ENCODE measurements around the gene SKI.

GRCh38 chr1:2308844-2309243 lies 80.7 kb downstream of the SKI start:
- TF ChIP-seq, protein P1, sequence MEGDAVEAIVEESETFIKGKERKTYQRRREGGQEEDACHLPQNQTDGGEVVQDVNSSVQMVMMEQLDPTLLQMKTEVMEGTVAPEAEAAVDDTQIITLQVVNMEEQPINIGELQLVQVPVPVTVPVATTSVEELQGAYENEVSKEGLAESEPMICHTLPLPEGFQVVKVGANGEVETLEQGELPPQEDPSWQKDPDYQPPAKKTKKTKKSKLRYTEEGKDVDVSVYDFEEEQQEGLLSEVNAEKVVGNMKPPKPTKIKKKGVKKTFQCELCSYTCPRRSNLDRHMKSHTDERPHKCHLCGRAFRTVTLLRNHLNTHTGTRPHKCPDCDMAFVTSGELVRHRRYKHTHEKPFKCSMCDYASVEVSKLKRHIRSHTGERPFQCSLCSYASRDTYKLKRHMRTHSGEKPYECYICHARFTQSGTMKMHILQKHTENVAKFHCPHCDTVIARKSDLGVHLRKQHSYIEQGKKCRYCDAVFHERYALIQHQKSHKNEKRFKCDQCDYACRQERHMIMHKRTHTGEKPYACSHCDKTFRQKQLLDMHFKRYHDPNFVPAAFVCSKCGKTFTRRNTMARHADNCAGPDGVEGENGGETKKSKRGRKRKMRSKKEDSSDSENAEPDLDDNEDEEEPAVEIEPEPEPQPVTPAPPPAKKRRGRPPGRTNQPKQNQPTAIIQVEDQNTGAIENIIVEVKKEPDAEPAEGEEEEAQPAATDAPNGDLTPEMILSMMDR (IDR thresholded peaks at IDR 0.05; ENCODE audit: low read length) = no peak
- TF ChIP-seq EZH2 (IDR thresholded peaks at IDR 0.05; ENCODE audit: borderline replicate concordance, low read length) = no peak

All from OCI-LY1 (cell line).